Measurements from ENCODE around the gene CCL18.

DNA sequence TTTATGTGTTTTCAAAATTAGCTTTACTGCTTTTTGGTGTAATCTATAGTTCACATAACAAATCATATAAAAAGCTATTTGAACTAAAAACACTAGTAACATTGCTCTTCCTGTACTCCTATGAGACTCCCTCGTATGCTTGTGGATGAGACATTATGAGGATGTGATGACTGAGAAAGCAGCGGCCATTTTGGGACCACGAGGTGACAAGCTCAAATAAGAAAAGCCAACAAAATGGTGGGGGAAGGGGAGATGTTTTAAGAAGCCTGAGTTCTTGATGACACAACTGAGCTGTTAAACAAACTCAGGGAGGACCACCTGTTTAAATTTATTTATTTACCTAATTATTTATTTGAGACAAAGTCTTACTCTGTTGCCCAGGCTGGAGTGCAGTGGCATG is 4.5 kb downstream of the CCL18 start:
- TF ChIP-seq ZNF384 (IDR thresholded peaks at IDR 0.05) (no peak), ELF4 (IDR thresholded peaks at IDR 0.05) (no peak), SP1 (IDR thresholded peaks at IDR 0.05) (no peak), FOXA1 (IDR thresholded peaks at IDR 0.05) (no peak), BHLHE40 (IDR thresholded peaks at IDR 0.05; ENCODE audit: borderline replicate concordance) (no peak), TARDBP (IDR thresholded peaks at IDR 0.05) (no peak), PKNOX1 (IDR thresholded peaks at IDR 0.05) (no peak)

Measured in HEK293T (cell line).